Colon (tissue), 2 donors: ENCODE results near the gene DEFB132.

Experiments
- FAIRE-seq: peaks from 2 replicates; lab custom pipeline; 2012; peaks lifted over from hg19 to GRCh38; lab: Jason Lieb, UNC
- donor health status: control.
- donor health status: control.

Gene DEFB132

DNA sequence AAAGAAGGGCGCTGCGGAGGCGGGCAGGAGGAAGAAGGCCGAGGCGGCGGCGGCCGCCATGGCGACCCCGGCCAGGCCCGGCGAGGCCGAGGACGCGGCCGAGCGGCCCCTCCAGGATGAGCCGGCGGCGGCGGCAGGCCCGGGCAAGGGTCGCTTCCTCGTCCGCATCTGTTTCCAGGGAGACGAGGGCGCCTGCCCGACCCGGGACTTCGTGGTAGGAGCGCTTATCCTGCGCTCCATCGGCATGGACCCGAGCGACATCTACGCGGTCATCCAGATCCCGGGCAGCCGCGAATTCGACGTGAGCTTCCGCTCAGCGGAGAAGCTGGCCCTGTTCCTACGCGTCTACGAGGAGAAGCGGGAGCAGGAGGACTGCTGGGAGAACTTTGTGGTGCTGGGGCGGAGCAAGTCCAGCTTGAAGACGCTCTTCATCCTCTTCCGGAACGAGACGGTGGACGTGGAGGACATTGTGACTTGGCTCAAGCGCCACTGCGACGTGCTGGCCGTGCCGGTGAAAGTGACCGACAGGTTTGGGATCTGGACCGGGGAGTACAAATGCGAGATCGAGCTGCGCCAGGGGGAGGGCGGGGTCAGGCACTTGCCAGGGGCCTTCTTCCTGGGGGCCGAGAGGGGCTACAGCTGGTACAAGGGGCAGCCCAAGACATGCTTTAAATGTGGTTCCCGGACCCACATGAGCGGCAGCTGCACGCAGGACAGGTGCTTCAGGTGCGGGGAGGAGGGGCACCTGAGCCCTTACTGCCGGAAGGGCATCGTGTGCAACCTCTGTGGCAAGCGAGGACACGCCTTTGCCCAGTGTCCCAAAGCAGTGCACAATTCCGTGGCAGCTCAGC, 40.6 kb downstream of the DEFB132 start:
- FAIRE-seq: no peak

DNA sequence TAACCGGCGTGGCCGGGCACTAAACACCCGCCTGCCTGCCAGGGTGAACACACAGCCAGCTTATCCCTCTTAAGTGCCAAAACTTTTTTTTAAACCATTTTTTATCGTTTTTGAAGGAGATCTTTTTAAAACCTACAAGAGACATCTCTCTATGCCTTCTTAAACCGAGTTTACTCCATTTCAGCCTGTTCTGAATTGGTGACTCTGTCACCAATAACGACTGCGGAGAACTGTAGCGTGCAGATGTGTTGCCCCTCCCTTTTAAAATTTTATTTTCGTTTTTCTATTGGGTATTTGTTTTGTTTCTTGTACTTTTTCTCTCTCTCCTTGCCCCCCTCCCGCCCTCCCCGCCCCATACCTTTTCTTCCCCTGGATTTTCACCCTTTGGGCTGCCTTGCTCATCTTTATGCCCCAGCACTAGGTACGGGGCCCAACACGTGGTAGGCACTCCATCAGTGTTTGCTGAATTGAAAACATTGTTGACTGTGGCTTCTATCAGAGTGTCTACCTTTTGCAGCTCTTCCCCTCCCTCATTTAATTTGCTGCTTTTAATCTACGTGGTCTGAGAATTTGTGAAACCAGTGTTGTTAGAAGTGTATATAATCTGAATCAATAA, 41.4 kb downstream of the DEFB132 start:
- no peak for FAIRE-seq

DNA sequence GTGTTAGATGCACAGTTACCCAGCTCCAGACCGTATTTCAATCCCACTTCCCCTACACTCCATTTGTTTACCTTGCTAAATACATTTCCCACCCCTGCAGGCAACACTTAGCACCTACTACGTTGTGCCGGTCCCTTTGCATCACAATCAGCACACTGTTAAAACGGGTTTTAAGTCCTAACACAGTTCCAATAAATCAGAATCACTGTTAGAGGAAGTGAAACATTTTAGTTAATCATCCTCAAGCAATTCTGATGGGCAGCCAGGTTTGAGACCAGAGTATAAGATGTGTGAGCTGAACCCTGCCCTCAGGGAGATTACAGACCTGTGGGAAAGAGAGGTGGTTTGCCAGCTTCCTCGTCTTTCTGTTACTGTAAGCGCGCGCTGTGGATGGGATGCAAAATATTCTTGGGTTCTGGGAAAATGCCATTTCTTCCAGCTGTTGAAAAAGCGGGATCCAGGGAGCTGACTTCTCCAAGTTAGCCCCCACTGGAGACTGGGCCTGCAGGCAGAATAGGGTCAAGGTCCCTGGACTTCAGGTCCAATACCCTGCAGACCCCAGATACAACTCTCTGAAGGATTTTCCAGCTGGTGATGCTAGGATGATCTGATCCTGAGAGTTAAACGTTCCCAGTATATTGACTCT, 42.9 kb downstream of the DEFB132 start:
- no peak for FAIRE-seq

DNA sequence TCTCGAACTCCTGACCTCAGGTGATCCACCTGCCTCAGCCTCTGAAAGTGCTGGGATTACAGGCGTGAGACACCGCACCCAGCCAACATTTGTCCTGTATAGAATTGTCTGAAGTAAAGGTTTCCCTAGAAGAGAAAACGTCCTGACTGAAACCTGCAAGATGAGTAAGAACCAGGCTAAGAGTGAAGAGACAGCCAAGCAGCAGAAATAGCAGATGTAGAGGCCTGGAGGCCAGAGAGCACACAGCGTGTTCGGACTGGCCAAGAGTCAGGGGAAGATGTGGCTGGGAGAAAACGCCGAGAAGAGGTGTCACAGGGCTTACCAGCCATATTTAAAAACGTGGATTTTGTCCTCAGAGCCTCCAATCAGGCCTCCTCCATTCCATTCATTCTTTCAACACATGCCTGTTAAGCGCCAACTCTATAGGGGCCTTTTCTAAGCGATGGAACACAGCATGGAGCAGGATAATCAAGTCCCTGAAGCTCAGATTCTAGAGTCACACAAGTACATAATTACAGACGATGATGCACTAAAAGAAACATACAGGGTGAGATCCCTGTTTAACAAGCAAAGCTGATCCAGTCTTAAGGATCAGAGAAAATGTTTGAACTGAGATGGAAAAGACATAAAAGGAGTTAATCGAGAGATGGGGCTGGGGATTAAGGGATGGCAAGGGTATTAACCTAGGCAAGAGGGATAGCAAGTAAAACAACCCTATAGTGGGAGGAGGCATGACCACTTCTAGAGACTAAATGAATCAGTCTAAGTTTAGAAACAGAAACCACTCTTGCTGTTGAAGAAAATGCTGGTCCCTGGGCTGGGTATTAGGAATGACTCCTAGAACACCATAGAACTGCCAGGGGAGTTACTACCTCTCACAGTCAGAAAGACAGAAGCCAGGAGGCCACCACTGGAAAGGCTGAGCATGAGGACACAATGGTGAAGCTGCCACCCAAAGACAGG, 44.6 kb downstream of the DEFB132 start:
- no peak for FAIRE-seq

DNA sequence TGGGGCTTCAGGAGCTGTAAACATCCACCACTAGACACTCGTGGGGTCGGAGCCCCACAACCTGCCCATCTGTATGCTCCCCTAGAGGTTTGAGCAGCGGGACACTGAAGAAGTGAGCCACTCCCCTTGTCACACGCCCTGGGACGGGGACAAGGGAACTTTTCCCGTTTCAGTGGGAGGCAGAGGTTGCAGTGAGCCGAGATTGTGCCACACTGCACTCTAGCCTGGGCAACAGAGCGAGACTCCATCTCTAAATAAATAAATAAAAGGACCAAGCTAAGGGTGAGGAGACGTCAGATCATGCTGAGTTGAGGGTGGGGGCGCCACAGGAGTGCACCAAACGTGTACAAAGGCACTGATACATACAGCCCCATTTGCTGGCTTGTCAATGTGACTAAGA, 48.2 kb downstream of the DEFB132 start:
- no peak for FAIRE-seq

DNA sequence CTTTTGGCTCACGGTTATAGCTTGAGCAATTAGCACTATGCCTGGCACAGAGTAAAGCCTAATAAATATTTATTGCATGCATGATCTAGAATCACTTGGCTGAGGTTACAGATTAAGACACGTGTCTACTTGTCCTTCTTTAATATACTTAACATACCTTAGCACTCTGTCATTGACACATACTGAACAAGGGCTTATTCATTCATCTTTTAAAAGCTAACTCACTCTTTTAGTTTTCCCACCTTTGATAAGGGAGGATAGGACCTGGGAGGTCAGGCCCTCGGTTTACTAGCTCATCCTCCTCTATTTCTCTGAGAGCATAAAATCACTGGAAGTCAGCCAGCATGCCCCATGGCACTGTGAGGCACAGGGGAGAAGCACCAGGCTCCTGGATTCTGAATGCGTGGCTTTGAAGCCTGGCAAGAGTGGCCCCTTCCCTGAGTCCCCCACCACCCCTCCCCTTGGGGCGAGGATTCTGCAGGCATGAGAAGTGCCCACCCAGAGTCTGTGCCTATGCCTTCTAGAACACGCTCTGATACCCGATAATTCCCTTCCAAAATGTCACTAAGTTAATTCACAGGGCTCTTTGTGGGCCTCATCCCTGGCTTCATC, 51.0 kb downstream of the DEFB132 start:
- no peak for FAIRE-seq

DNA sequence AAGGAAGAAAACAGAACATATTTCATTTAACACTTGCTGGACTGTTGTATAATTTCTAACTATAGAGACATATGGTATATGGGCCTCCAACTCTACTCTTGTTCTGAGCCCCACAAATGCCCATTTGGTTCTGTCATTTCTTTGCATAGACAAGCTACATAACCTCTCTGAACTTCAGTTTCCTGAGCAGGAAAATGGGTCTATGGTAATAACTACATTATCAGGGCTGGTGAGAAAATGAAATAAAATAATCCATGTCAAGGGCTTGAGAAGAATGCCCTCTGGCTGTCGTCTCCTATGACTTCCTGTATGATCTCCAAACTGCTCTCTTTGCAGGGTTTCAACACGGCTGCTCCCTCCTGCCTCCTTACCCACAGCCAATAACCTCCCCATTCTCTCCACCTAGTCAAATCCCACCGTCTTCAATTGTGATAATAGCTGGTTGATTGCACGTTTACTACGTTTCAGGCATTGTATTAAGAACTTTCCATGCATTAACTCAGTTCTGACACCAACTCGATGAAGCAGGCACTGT, 51.8 kb downstream of the DEFB132 start:
- no peak for FAIRE-seq

DNA sequence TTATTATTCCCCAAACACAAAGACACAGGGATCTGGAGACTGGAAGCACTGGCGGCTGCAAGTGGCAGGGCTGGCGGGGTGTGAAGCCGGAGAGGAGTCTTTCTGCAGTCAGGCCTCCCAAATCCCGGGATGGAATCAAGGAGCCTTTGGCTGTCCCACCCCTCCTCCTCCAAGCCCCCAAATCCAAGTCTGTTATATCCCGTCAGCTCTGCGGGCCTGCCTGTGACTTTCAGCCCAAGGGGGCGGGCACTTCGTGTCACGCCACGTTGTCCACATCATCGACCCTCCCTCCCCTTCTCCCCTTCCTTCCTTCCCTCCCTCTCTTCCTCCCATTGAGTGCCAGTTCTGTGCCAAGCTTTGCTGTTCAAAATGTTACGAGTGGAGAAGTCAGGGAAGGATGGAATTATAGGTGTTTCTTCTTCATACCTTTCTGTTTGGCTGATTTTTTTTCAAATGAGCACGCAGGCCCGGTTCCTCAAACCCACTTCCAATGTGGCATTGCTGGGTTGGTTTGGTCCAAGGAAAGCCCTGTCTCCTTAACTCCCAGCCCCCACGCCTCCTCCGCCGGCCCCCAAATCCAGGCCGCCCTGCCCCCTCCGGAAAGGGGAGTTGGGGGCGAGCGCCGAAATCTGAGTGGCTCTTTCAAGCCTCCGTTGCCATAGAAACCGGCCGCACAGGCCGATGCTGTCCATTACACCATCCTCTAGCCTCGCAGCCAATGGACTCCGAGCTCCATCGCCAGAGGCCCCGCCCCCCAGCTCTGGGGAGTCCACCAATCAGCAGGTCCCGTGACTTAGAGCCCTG, 52.5 kb downstream of the DEFB132 start:
- no peak for FAIRE-seq

DNA sequence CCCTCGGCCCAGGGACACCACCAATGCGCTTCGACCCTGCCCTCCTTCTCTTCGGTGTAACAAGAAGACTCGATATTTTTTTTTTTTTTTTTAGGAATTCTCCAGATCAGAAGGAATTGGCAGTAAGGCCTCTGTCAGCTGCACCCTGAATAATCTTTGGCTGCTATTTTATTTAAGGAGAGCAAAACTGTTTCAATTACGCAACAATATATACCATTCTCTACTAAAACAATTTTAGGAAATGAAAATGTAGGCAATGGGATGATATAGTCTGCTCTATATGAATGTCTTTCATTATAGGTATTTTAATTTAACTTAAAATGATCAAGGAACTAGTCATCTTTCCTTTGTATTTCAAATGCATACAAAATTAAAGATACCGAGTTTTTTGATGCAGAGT, 53.1 kb downstream of the DEFB132 start:
- no peak for FAIRE-seq
